ENCODE measurements around the gene BMF.
"Not testable (repeated sequence)": the region's sequence is repeated elsewhere in the genome, so short reads cannot be mapped to it uniquely, and the experiment has no call there.

BMF gene, protein sequence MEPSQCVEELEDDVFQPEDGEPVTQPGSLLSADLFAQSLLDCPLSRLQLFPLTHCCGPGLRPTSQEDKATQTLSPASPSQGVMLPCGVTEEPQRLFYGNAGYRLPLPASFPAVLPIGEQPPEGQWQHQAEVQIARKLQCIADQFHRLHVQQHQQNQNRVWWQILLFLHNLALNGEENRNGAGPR

GRCh38 chr15:40108855-40109735 is at the start of gene BMF:
BMF (minus strand) TSS chr15:40108879; CDS start chr15:40106086, 2,793 bp downstream.
- DNase-seq (ENCODE audit: low read depth): peak; percentile 99
- TF ChIP-seq CTCF (conservative IDR thresholded peaks at IDR 0.05; ENCODE audit: low read depth, low read length): peak; percentile 52
- H3K4me3 ChIP-seq (ENCODE audit: low read length): peak within 1 kb of the TSS; percentile 94

DNA sequence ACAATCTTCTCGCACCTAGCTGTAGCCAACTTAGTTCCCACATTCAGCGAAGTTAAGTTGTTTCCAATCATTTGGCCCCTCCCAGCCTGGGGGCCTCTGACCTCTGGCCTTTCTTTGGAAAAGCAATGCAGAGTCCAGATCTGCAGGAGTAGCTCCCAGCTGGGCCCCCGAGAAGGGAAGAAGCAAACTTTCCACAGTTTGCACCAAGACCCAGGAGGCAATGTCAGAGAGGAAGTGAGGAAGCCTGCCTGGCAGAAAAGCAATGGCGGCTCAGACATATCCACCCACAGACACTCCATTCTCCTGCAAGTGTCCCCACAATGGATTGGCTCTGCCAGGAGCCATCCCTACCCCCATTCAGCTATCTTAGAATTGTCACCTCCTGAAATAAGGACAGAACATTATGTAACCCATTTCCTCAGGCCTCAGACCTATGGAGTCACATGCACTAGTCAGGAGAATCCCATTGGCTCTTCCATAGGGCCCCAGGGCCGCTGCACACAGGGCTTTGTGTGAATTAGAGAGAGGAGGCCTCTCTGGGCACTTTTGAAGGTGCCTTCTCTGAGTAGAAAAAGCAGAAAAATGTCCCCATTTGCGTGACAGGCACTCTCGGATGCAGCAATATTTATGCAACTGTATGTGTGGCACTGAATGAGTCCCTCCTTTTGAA is 49.2 kb upstream of the BMF start:
- H3K4me3 ChIP-seq (ENCODE audit: low read length): no peak overlapping the region
- no peak for TF ChIP-seq CTCF (conservative IDR thresholded peaks at IDR 0.05; ENCODE audit: low read depth, low read length)
- DNase-seq (ENCODE audit: low read depth): no peak

DNA sequence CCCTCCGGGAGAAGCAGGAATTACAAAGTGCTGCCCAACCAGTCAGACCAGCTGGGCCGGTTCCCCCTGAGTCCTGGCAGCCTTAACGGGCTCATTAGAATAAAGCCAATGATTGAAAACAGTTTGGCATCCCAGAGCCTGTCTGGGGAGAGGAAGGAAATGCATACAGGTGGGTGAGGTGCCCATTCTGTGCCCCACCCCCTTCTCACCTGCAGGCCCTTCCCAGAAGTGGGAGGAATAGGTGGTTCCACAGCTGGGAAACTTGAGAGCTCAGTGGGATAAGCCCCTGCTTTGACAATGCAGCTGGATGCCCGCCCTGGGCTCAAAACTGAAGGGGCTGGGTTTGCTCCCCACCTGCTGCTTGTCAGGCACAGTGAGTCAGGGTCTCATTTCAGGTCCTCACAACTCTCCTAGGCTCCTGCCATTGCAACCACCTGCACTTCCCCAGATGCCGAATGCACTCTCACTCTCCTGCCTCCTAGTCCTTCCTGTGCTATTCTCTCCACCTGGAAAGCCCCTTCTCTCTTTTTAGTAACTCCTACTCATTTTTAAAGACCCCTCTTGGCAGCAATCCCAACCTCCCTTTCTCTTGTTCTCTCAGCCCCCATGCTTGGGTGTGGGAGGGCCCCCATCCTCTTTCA is 46.7 kb upstream of the BMF start:
- TF ChIP-seq CTCF (conservative IDR thresholded peaks at IDR 0.05; ENCODE audit: low read depth, low read length): no peak

GRCh38 chr15:40154821-40155220 is 46.1 kb upstream of the BMF start:
- not testable (repeated sequence) for H3K4me3 ChIP-seq (ENCODE audit: low read length); DNase-seq (ENCODE audit: low read depth)

More for the DNA sequence above, 46.7 kb upstream of the BMF start:
- no peak for DNase-seq (ENCODE audit: low read depth)
- H3K4me3 ChIP-seq (ENCODE audit: low read length): no peak overlapping the region

DNA sequence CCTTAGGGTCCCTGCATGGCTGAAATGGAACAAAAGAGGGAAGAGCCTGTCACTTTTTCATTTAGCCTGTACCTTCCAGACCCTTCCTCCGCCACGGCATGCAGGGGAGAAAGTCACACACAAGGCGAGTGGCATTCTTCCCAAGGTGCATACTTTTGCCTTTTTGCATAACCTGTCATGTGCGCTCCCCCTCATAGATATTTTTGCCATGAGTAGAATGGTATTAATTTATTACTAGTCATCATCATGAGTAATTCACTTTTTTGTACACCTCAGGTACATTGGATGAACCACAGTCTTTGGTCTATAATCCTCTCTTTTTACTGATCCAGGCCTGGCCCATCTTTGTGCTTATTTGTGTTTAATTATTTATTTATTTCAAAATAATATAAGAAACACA is 43.3 kb upstream of the BMF start:
- no peak overlapping the region for H3K4me3 ChIP-seq (ENCODE audit: low read length)
- DNase-seq (ENCODE audit: low read depth): no peak
- no peak for TF ChIP-seq CTCF (conservative IDR thresholded peaks at IDR 0.05; ENCODE audit: low read depth, low read length)

GRCh38 chr15:40151499-40151898 is 42.8 kb upstream of the BMF start:
- no peak overlapping the region for H3K4me3 ChIP-seq (ENCODE audit: low read length)
- TF ChIP-seq CTCF (conservative IDR thresholded peaks at IDR 0.05; ENCODE audit: low read depth, low read length): no peak
- no peak for DNase-seq (ENCODE audit: low read depth)
